HEK293 (cell line): Measurements from ENCODE around the gene BDKRB2.

Experiments used
- CTCF ChIP-seq: fragments of 450-650 bp; formaldehyde crosslinking; IDR thresholded peaks from 2 replicates; pipeline ENCODE4 v1.5.1; 2016; ENCODE audit warnings: missing biosample characterization, missing genetic modification characterization
- WT1 ChIP-seq: fragments of 450-650 bp; formaldehyde crosslinking; IDR thresholded peaks from 2 replicates; pipeline ENCODE4 v1.5.1; 2016; ENCODE audit warnings: missing biosample characterization, missing genetic modification characterization
- ZNF121 ChIP-seq: fragments of 450-650 bp; formaldehyde crosslinking; IDR thresholded peaks from 2 replicates; pipeline ENCODE4 v1.5.1; 2016; ENCODE audit warnings: missing biosample characterization, missing genetic modification characterization

GRCh38 chr14:96213871-96214465 is 9.3 kb downstream of the BDKRB2 start:
- TF ChIP-seq CTCF (tag by site-specific recombination) = no peak
- no peak for TF ChIP-seq WT1 (tag by site-specific recombination)
- TF ChIP-seq ZNF121 (tag by site-specific recombination) = no peak
